ENCODE measurements around the gene AFF3. TPM values are rescaled to one million over a fixed set of nuclear protein-coding genes. Genes with fewer than 3 reads are reported as not detected.

AFF3 gene
- total RNA-seq, 1 donor from 2014 or later = 20.9 TPM

GRCh38 chr2:99818842-99819241 lies 323.5 kb downstream of the AFF3 start:
- Mint-ChIP-seq H3K27ac (ENCODE audit: unreplicated experiment) (no peak overlapping the region), H3K27me3 (ENCODE audit: low read depth) (no peaks in the 10 kb centered on the region), H3K9me3 (peaks cover 6% of the 10 kb centered on the region), H3K4me1 (peaks cover 33% of the 10 kb centered on the region), H3K36me3 (ENCODE audit: low read depth) (peaks cover 15% of the 10 kb centered on the region), H3K4me3 (no peak overlapping the region)
- TF ChIP-seq CTCF (conservative IDR thresholded peaks at IDR 0.05) = peak; percentile 54
- no peak for DNase-seq (ENCODE audit: low read depth, low spot score)

DNA sequence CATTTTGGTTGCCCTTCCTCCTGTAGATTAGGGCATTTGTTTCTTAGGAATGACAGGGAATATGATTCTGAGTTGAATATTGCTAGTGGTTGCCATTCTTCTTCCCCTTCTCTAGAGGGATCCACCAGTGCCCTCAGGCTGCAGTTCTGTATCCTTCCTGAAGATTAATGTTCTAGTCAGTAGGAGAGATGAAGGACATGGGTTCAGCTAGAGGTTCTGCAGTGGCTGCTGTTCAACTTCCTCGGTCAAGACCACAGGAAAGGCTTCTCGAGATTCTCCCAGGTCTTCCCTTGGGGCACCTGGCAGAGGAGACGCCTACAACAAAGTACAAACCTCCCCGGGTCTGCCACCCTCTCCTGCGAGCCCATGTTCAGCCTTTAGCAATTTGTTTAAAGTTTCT lies 325.5 kb downstream of the AFF3 start:
- Mint-ChIP-seq H3K4me3 (no peak overlapping the region), H3K4me1 (peaks cover 18% of the 10 kb centered on the region), H3K27ac (ENCODE audit: unreplicated experiment) (no peak overlapping the region), H3K36me3 (ENCODE audit: low read depth) (peaks cover 17% of the 10 kb centered on the region), H3K9me3 (peaks cover 3% of the 10 kb centered on the region), H3K27me3 (ENCODE audit: low read depth) (no peaks in the 10 kb centered on the region)
- TF ChIP-seq CTCF (conservative IDR thresholded peaks at IDR 0.05) = no peak
- DNase-seq (ENCODE audit: low read depth, low spot score) = no peak

DNA sequence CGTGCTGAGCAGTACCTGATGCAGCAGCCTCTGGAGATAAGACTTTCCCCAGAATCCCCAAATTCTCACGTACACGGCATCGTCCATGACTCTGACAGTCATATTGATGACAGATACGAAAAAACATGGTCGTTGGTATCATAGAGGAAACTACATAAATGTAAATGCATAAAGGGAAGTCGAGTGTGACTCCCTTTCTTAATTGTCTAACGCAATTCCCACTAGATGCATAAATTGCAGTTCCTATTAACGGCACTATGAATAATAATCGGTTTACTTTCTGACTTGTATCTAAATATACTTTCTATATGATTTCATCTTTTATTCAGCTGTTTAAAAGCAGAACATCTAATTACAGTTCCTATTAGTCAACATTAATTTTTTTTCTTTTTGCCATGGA lies 330.0 kb downstream of the AFF3 start:
- Mint-ChIP-seq H3K4me1 (peaks cover 22% of the 10 kb centered on the region), H3K27ac (ENCODE audit: unreplicated experiment) (no peak overlapping the region), H3K27me3 (ENCODE audit: low read depth) (no peaks in the 10 kb centered on the region), H3K4me3 (no peak overlapping the region), H3K36me3 (ENCODE audit: low read depth) (peaks cover 19% of the 10 kb centered on the region), H3K9me3 (peaks cover 3% of the 10 kb centered on the region)
- TF ChIP-seq CTCF (conservative IDR thresholded peaks at IDR 0.05) = no peak
- DNase-seq (ENCODE audit: low read depth, low spot score) = no peak

DNA sequence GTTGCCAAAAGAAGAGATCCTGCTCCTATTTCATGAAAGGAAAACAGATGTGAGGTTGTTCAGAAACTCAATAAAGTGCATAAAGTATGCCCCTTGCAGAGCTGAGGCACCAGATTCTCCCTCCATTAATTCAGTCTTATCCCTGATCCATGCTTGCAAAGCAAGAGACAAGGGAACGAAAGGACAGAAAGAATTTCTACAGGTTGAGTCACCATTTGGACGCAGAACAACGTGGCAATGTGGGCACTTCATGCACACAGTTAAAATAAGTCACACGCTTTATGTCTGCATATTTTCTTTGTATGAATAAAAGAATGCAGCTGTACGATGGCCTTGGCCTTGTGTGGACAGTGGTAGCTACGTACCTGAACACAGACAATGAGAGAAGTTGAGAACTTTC lies 330.8 kb downstream of the AFF3 start:
- H3K9me3 Mint-ChIP-seq = peaks cover 3% of the 10 kb centered on the region
- no peak overlapping the region for H3K27ac Mint-ChIP-seq (ENCODE audit: unreplicated experiment)
- TF ChIP-seq CTCF (conservative IDR thresholded peaks at IDR 0.05) = no peak
- DNase-seq (ENCODE audit: low read depth, low spot score) = no peak
- peaks cover 15% of the 10 kb centered on the region for H3K36me3 Mint-ChIP-seq (ENCODE audit: low read depth)
- H3K4me1 Mint-ChIP-seq = peaks cover 24% of the 10 kb centered on the region
- no peaks in the 10 kb centered on the region for H3K27me3 Mint-ChIP-seq (ENCODE audit: low read depth)
- no peak overlapping the region for H3K4me3 Mint-ChIP-seq

GRCh38 chr2:99810225-99810624 lies 332.2 kb downstream of the AFF3 start:
- no peaks in the 10 kb centered on the region for H3K9me3 Mint-ChIP-seq
- no peaks in the 10 kb centered on the region for H3K27me3 Mint-ChIP-seq (ENCODE audit: low read depth)
- H3K4me1 Mint-ChIP-seq = peaks cover 24% of the 10 kb centered on the region
- no peak overlapping the region for H3K4me3 Mint-ChIP-seq
- no peak for DNase-seq (ENCODE audit: low read depth, low spot score)
- no peak for TF ChIP-seq CTCF (conservative IDR thresholded peaks at IDR 0.05)
- H3K27ac Mint-ChIP-seq (ENCODE audit: unreplicated experiment) = no peak overlapping the region
- peaks cover 5% of the 10 kb centered on the region for H3K36me3 Mint-ChIP-seq (ENCODE audit: low read depth)
